NOMO-1 treated with dmso at 0.1 percent for 144 hours (cell line): ENCODE results near the gene DBR1.

Experiments
- DNase-seq: peaks from one replicate; lab custom pipeline; 2025; ENCODE audit not compliant: unreplicated experiment; lab: John Stamatoyannopoulos, UW

DBR1 gene

GRCh38 chr3:138124706-138125355, 49.9 kb downstream of the DBR1 start:
- no peak for DNase-seq

GRCh38 chr3:138124188-138124587, 50.5 kb downstream of the DBR1 start:
- no peak for DNase-seq

DNA sequence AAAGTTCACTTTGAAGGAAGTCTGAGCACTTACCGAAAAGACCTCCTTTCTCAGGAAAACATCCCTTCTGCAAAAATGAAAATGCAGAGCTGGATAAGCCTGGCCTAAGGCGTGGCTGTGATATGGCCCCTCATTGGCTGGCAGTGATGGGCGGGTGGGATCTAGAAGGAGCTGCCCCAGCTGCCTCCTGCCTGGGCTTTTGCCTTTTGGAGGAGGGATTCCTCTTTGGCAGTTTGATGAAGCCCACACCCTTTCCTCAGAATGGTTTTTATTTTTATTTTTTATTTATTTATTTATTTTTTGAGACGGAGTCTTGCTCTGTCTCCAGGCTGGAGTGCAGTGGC, 55.3 kb downstream of the DBR1 start:
- DNase-seq: no peak

GRCh38 chr3:138118612-138119422, 55.9 kb downstream of the DBR1 start:
- peak; percentile 17 for DNase-seq

DNA sequence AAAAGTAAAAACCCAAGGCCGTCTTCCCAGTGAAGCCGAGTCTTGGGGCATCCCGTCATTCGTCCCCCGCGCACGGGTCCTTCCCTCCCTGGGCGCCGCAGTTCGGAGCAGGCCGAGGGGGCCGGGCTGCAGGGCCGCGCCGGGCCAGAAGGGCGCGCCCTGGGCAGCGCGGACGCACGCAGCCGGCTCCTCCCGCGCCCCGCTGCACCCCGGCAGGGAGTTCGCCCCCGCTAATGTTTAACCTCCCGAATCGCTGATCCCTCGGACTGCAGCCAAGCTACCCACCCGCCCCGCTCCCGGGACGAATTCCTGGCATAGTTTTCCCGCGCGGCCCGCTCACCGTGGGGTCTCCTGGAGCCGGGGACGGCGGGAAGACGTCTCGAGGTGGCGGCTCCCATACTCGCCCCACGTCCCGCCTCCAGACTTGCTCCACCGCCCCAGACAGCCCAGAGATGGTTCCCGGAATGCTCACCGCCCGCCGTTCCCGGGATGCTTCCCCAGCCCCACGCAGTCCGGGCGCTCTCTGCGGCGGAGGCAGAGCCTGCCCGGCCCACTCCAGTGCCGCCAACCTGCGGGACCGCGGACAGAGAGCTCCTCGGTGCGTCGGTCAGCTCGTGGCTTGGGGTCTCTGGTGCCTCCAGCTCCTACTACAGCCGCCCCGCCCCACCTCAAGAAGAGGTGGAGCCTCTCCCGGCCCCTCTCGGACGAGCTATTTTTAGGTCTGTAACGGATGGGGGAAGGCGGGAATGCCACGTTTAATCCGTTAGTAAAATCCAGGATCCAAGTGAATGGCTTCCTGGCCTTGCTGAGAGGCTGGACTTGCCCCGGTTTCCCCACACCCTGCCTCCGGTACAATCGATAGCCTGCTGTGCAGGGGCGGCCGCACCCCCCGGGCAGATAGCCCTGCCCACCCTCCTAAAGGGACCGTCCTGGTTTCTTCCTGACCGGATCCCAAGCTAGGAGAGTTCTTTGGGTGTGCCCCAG, 59.4 kb downstream of the DBR1 start, which contains the start of gene DZIP1L:
Gene DZIP1L (minus strand): TSS at position 621 of the 984 bp plus-strand sequence. CDS start 11,637 bp downstream, outside the sequence.
- DNase-seq: peak; percentile 30

DNA sequence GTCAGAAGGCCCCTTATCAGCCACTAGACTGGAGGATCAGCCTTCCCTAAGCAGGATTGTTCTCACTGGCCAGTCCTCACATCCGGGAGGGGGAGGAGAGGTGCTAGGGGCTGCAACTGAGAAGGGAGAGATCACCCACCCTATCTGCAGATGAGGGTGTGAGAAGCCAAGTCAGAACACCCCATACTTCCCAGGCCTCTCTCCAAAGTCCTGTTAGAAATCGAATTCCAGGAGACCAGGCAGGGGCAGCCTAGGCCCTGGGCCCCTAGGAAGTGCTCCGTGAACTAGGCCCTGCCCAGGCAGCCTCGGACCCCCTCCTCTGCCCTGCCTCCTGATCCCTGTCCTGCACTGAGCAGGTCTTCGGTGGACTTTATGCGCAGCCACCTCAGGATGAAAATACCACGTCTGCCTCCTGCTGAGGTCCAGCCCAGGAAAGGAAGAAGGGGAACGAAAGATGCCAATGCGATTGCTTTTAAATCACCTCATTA, 60.2 kb downstream of the DBR1 start:
- DNase-seq: no peak

DNA sequence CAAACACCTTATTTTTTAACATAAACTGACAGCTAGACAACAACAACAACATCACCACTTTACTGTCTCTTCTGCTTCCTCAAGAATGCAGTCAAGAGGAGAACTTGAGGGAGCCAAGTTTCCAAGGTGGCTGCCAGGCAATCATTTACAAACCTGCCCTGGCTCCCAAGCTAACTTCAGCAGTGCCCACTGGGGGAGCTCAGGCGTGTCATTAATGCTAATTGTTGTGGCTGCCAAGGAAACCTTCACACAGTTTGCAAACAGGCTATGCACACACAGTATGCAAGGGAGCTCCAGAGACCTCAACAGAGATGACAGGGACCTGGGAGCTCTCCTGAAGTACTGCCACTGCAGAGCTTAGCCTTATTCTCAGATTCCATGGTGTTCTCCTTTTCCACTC, 61.4 kb downstream of the DBR1 start:
- DNase-seq: no peak

DNA sequence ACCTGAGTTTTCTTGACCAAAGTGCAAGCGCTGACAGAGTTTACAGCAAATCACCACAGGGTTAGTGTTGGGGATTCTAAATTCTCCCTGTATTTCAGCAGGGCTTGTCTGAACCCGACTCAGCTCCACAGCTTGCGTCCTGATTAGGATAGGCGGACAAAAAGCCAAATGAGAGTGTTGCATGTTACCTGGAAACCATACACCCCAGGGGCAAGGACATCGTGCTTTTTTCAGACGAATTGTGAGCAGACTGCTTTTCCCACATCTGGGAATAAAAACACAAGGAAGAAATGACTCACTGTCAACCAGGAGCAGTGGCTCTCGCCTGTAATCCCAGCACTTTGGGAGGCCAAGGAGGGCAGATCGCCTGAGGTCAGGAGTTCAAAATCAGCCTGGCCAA, 62.4 kb downstream of the DBR1 start:
- DNase-seq: no peak
